A549 (cell line): ENCODE data around the gene CLPSL1. TPM values are rescaled to one million over a fixed set of nuclear protein-coding genes. Genes with fewer than 3 reads are reported as not detected.

ENCODE experiments used
- ATAC-seq, 2 experiments: fragments of 200-7000 bp in 1 of 2; fragments of >200 bp in 1 of 2; cut with Nextera tagmentation in 1 of 2; cut with Tn5 transposase in 1 of 2; 3 replicates each; pipeline versions ENCODE4 v1.8.0 to v1.9.1; 2018 to 2020; ENCODE audit warnings: mild to moderate bottlenecking in 1 of 2, moderate library complexity in 1 of 2
- CTCF ChIA-PET: fragments of 300-600 bp; sonication (Branson Sonifier 250); formaldehyde crosslinking; extraction: SDS; loops from one replicate; lab custom pipeline; 2021; ENCODE audit warnings: antibody characterized with exemption, inconsistent platforms; lab: Yijun Ruan, JAX
- POLR2A ChIA-PET: fragments of 350-600 bp; formaldehyde crosslinking; extraction: SDS; loops from one replicate; lab custom pipeline; 2021; ENCODE audit warnings: antibody characterized with exemption, inconsistent platforms; lab: Yijun Ruan, JAX
- DNase-seq, 2 experiments: peaks; one replicate each; pipeline versions ENCODE4 v3.0.0 to v3.0.0-alpha.2; 2011 to 2016; ENCODE audit warnings: low read depth in 1 of 2, low spot score in 1 of 2
- FAIRE-seq: peaks from 2 replicates; lab custom pipeline; 2011; peaks lifted over from hg19 to GRCh38; lab: Jason Lieb, UNC
- H3K27ac ChIP-seq, 2 experiments: fragments of >200 bp; sonication (Bioruptor Twin); formaldehyde crosslinking; 3 replicates each; pipeline ENCODE4 v1.5.1; 2016 to 2017
- H3K4me1 ChIP-seq: fragments of >200 bp; sonication (Bioruptor Twin); formaldehyde crosslinking; 3 replicates; pipeline ENCODE4 v1.6.1; 2016
- H3K4me2 ChIP-seq: fragments of >200 bp; sonication (Bioruptor Twin); formaldehyde crosslinking; 3 replicates; pipeline ENCODE4 v1.6.1; 2016
- H3K4me3 ChIP-seq: fragments of >200 bp; sonication (Bioruptor Twin); formaldehyde crosslinking; 3 replicates; pipeline ENCODE4 v1.5.1; 2016
- H3K9me3 ChIP-seq: fragments of >200 bp; sonication (Bioruptor Twin); formaldehyde crosslinking; 3 replicates; pipeline ENCODE4 v1.6.1; 2016
- ATOH8 ChIP-seq: fragments of 250-450 bp; sonication (Bioruptor Pico); IDR thresholded peaks from 2 replicates; pipeline ENCODE4 v1.5.0; 2020; ENCODE audit warnings: low read depth, mild to moderate bottlenecking, moderate library complexity
- BHLHE40 ChIP-seq: IDR thresholded peaks from 2 replicates; pipeline ENCODE4 v1.6.1; 2012; ENCODE audit warnings: low read depth, low read length, inconsistent platforms
- CBX2 ChIP-seq: fragments of 200-600 bp; sonication (generic); IDR thresholded peaks from 2 replicates; pipeline ENCODE4 v1.6.1; 2016; ENCODE audit warnings: low read depth, mild to moderate bottlenecking, borderline replicate concordance
- ESRRA ChIP-seq: fragments of 150-350 bp; IDR thresholded peaks from 2 replicates; pipeline ENCODE4 v1.6.1; 2014; ENCODE audit warnings: mild to moderate bottlenecking, low read length, borderline replicate concordance
- FOSB ChIP-seq: fragments of 250-450 bp; sonication (Bioruptor Pico); IDR thresholded peaks from 2 replicates; pipeline ENCODE4 v1.5.0; 2020; ENCODE audit warnings: mild to moderate bottlenecking, moderate library complexity
- FOSL2 ChIP-seq, 2 experiments: fragments of 450-650 bp in 1 of 2; fragments of >200 bp in 1 of 2; sonication (Bioruptor Twin) in 1 of 2; formaldehyde crosslinking; IDR thresholded peaks; 2 replicates each; pipeline versions ENCODE4 v1.5.0 to v1.6.1; 2016 to 2020; ENCODE audit warnings: mild to moderate bottlenecking in 1 of 2, moderate library complexity in 1 of 2
- FOXS1 ChIP-seq: fragments of 250-450 bp; sonication (Bioruptor Pico); IDR thresholded peaks from 2 replicates; pipeline ENCODE4 v1.5.0; 2020; ENCODE audit warnings: mild to moderate bottlenecking, moderate library complexity
- GATA3 ChIP-seq: IDR thresholded peaks from 2 replicates; pipeline ENCODE4 v1.6.1; 2012; ENCODE audit warnings: borderline replicate concordance
- HEYL ChIP-seq: fragments of 250-450 bp; sonication (Bioruptor Pico); IDR thresholded peaks from 2 replicates; pipeline ENCODE4 v1.8.0; 2021; ENCODE audit warnings: mild to moderate bottlenecking, moderate library complexity
- HOXA7 ChIP-seq: fragments of 250-450 bp; sonication (Bioruptor Pico); IDR thresholded peaks from 2 replicates; pipeline ENCODE4 v1.5.0; 2020; ENCODE audit warnings: mild to moderate bottlenecking, moderate library complexity
- HOXB13 ChIP-seq: fragments of 250-450 bp; sonication (Bioruptor Pico); IDR thresholded peaks from 2 replicates; pipeline ENCODE4 v1.5.0; 2020; ENCODE audit warnings: low read depth, mild to moderate bottlenecking, moderate library complexity
- HOXB5 ChIP-seq: fragments of 250-450 bp; sonication (Bioruptor Pico); IDR thresholded peaks from 2 replicates; pipeline ENCODE4 v1.5.0; 2020; ENCODE audit warnings: mild to moderate bottlenecking, moderate library complexity
- MAX ChIP-seq: IDR thresholded peaks from 2 replicates; pipeline ENCODE4 v1.6.1; 2012
- NFE2L2 ChIP-seq: fragments of 150-350 bp; conservative IDR thresholded peaks from 2 replicates; pipeline ENCODE4 v1.6.1; 2014; ENCODE audit warnings: low read length
- NPAS2 ChIP-seq: fragments of 250-450 bp; sonication (Bioruptor Pico); IDR thresholded peaks from 2 replicates; pipeline ENCODE4 v1.8.0; 2022; ENCODE audit warnings: mild to moderate bottlenecking, moderate library complexity, borderline replicate concordance
- RFX5 ChIP-seq: fragments of 450-650 bp; IDR thresholded peaks from 2 replicates; pipeline ENCODE4 v1.7.1; 2014; ENCODE audit warnings: antibody characterized with exemption, mild to moderate bottlenecking, moderate library complexity
- RNF2 ChIP-seq: fragments of 200-600 bp; sonication (generic); IDR thresholded peaks from 2 replicates; pipeline ENCODE4 v1.6.1; 2016; ENCODE audit warnings: low read depth, mild to moderate bottlenecking, antibody characterized with exemption, moderate library complexity, borderline replicate concordance
- SREBF2 ChIP-seq: fragments of 450-650 bp; IDR thresholded peaks from 2 replicates; pipeline ENCODE4 v1.6.1; 2014; ENCODE audit warnings: mild to moderate bottlenecking, moderate library complexity
- USF2 ChIP-seq: fragments of 450-650 bp; IDR thresholded peaks from 2 replicates; pipeline ENCODE4 v1.6.1; 2014; ENCODE audit warnings: antibody characterized with exemption
- ZNF302 ChIP-seq: fragments of 250-450 bp; sonication (Bioruptor Pico); IDR thresholded peaks from 2 replicates; pipeline ENCODE4 v1.9.0; 2021; ENCODE audit warnings: inconsistent platforms, mild to moderate bottlenecking, moderate library complexity
- WGBS: methylation state at CpG from one replicate; pipeline ENCODE4 v1.1.6; 2017; ENCODE audit errors: missing lambda C conversion rate; 5-methylcytosine and 5-hydroxymethylcytosine counted together
- polyA plus RNA-seq, 4 experiments: library from polyadenylated mRNA; depleted of rRNA in 3 of 4; stranded (reverse); fragments of >200 nt; fragmentation: RNase III in 1 of 4; extraction: RNeasy Plus Mini Kit Qiagen cat#74134 plus additional on column Dnase treatment in 1 of 4; gene quantifications; 2 replicates in 3 of 4; 3 replicates in 1 of 4; pipeline ENCODE4 v1.2.3, GENCODE V29; 2011 to 2017
- TF ChIP-seq, protein P1 (sequence below): fragments of >200 bp; sonication (Bioruptor Twin); formaldehyde crosslinking; IDR thresholded peaks from 3 replicates; pipeline ENCODE4 v1.6.1; 2016
- TF ChIP-seq, protein P2 (sequence below): IDR thresholded peaks from 2 replicates; pipeline ENCODE4 v1.6.1; 2012

CLPSL1 gene
- polyA plus RNA-seq, 2 of the 4 experiments (the other 2 are of a cell fraction) = not detected

GRCh38 chr6:35808688-35809087 is 27.9 kb downstream of the CLPSL1 start:
- POLR2A ChIA-PET = no interaction called here
- CTCF ChIA-PET = interaction anchor here (1.0 kb wide), 1 partner anchor 286 kb away, joined by 3 read pairs; no protein-coding TSS in a partner anchor
- TF ChIP-seq NFE2L2 (no peak), CBX2 (no peak), ESRRA (no peak), ATOH8 (no peak), RNF2 (no peak), MAX (no peak), BHLHE40 (no peak), FOSB (CRISPR knock-in tag) (no peak), HEYL (CRISPR knock-in tag) (no peak), HOXB13 (no peak), FOXS1 (CRISPR knock-in tag) (no peak), ZNF302 (CRISPR knock-in tag) (no peak), FOSL2 (IDR thresholded peaks at IDR 0.05) (no peak), FOSL2 (CRISPR knock-in tag; IDR thresholded peaks at IDR 0.05) (no peak), NPAS2 (CRISPR knock-in tag) (no peak), GATA3 (no peak)
- TF ChIP-seq, protein P1, sequence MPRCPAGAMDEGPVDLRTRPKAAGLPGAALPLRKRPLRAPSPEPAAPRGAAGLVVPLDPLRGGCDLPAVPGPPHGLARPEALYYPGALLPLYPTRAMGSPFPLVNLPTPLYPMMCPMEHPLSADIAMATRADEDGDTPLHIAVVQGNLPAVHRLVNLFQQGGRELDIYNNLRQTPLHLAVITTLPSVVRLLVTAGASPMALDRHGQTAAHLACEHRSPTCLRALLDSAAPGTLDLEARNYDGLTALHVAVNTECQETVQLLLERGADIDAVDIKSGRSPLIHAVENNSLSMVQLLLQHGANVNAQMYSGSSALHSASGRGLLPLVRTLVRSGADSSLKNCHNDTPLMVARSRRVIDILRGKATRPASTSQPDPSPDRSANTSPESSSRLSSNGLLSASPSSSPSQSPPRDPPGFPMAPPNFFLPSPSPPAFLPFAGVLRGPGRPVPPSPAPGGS = no peak
- TF ChIP-seq, protein P2, sequence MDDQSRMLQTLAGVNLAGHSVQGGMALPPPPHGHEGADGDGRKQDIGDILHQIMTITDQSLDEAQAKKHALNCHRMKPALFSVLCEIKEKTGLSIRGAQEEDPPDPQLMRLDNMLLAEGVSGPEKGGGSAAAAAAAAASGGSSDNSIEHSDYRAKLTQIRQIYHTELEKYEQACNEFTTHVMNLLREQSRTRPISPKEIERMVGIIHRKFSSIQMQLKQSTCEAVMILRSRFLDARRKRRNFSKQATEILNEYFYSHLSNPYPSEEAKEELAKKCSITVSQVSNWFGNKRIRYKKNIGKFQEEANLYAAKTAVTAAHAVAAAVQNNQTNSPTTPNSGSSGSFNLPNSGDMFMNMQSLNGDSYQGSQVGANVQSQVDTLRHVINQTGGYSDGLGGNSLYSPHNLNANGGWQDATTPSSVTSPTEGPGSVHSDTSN = no peak
- Histone ChIP-seq H3K4me2 (no peak overlapping the region), H3K9me3 (no peaks in the 10 kb centered on the region), H3K27ac (no peak overlapping the region), H3K4me3 (no peak overlapping the region), H3K4me1 (peaks cover 23% of the 10 kb centered on the region)
- 60% methylated on average over 3 of the region's 3 CpGs for whole genome bisulfite sequencing
- FAIRE-seq = no peak
- no peak for ATAC-seq
- DNase-seq = no peak

- CTCF ChIA-PET = no interaction called here
- no peak for TF ChIP-seq SREBF2
- TF ChIP-seq HOXA7 (CRISPR knock-in tag) = no peak
- TF ChIP-seq USF2 = no peak
- TF ChIP-seq RFX5 = no peak
- no peak for TF ChIP-seq HOXB5 (CRISPR knock-in tag)
- TF ChIP-seq NPAS2 (CRISPR knock-in tag) = no peak
- no peak for ATAC-seq
- Histone ChIP-seq H3K4me2 (no peak overlapping the region), H3K9me3 (no peaks in the 10 kb centered on the region), H3K4me3 (no peak overlapping the region), H3K27ac (no peak overlapping the region; a peak in 1 of 6 replicates), H3K4me1 (peaks cover 21% of the 10 kb centered on the region)
- 80% methylated on average over 5 of the region's 5 CpGs for WGBS
- POLR2A ChIA-PET = no interaction called here
- no peak for FAIRE-seq
- no peak for DNase-seq
Observed at GRCh38 chr6:35809809-35810208, 29.0 kb downstream of the CLPSL1 start.
